Mammary epithelial cell (primary cell): ENCODE data around the gene CTIF.

Experiments
- EZH2 ChIP-seq: IDR thresholded peaks from 2 replicates; pipeline ENCODE4 v1.6.1; 2012; ENCODE audit warnings: low read length, inconsistent platforms, borderline replicate concordance
- TF ChIP-seq, protein P1 (sequence below), 2 donors: IDR thresholded peaks in 1 of 2; conservative IDR thresholded peaks in 1 of 2; 2 replicates each; pipeline ENCODE4 v1.5.1; 2011 to 2012; ENCODE audit warnings: inconsistent platforms in 2 of 2, low read length in 2 of 2, mild to moderate bottlenecking in 2 of 2, control low read depth in 1 of 2, low read depth in 1 of 2; ENCODE audit not compliant: insufficient read depth in 1 of 2; ENCODE audit errors: extremely low read depth in 1 of 2

- no peak for TF ChIP-seq EZH2
- TF ChIP-seq, protein P1, sequence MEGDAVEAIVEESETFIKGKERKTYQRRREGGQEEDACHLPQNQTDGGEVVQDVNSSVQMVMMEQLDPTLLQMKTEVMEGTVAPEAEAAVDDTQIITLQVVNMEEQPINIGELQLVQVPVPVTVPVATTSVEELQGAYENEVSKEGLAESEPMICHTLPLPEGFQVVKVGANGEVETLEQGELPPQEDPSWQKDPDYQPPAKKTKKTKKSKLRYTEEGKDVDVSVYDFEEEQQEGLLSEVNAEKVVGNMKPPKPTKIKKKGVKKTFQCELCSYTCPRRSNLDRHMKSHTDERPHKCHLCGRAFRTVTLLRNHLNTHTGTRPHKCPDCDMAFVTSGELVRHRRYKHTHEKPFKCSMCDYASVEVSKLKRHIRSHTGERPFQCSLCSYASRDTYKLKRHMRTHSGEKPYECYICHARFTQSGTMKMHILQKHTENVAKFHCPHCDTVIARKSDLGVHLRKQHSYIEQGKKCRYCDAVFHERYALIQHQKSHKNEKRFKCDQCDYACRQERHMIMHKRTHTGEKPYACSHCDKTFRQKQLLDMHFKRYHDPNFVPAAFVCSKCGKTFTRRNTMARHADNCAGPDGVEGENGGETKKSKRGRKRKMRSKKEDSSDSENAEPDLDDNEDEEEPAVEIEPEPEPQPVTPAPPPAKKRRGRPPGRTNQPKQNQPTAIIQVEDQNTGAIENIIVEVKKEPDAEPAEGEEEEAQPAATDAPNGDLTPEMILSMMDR (conservative IDR thresholded peaks at IDR 0.05 in 1 of 2, IDR thresholded peaks at IDR 0.05 in 1 of 2; ENCODE audit: extremely low read depth in 1 of 2, insufficient read depth in 1 of 2, low read depth in 1 of 2, low read length in 2 of 2): no peak
Observed at GRCh38 chr18:48703028-48703386, 164.2 kb downstream of the CTIF start.
